Measurements from ENCODE around the gene EVI5.

Gene EVI5

GRCh38 chr1:92784639-92785500 is at the start of gene EVI5:
Gene EVI5 (minus strand): TSS chr1:92785108. CDS start chr1:92736546, 48,562 bp downstream.
- peak; percentile 84 for DNase-seq

GRCh38 chr1:92834617-92835016 is 49.7 kb upstream of the EVI5 start:
- DNase-seq = no peak

- no peak for DNase-seq
Observed at GRCh38 chr1:92833840-92834239, 48.9 kb upstream of the EVI5 start.

DNA sequence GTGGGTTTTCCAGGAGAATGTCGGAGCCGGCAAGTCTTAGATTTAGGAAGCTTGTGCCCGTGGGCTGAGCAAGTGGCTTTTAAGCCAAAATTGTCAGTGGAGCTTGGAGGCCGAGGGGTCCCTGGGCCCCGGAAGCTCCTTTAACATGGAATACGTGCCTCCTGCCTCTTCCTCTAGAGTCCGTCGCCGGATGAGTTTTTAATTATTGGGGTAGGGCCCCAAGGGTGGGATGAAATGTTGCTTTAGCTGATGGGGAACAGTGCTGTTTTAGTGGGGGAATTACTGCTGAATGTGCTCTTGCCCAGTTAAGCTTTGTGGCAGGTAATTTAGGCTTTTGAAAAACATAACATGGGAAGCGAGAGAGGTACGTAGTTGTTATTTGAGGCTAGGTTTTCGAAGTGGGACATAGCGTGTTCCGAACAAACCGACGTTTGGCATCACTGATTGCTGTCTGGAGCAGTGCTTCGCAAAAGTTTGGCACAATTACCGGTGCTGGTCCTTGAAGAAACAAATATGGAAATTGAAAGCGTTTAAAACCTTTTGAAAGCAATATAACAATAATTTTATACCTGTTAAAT is 47.7 kb upstream of the EVI5 start:
- DNase-seq = no peak

- DNase-seq = peak; percentile 36
Observed at GRCh38 chr1:92831762-92832536, 47.0 kb upstream of the EVI5 start, which contains the start of gene RPL5. Gene RPL5 (plus strand): TSS chr1:92832040. CDS start chr1:92832115, 75 bp downstream.

DNA sequence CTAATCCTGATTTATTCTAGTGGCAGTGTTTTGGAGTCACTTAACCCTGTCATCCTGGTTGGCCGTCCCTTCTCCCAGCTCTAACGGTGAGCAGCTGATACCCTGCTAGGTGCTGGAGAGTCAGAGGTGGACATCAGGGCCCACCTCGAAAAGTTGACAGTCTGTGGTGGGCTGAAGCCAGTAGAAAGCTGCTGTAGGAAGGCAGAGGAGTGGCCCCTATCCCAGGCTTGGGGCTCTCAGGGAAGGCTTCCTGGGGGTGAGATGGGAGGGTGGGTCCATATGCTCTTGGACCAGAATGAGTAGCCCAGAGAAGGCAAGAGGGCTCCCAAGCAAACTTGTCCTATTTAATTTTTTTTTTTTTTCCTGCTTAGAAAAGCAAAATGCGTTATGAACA is 46.5 kb upstream of the EVI5 start:
- no peak for DNase-seq

DNA sequence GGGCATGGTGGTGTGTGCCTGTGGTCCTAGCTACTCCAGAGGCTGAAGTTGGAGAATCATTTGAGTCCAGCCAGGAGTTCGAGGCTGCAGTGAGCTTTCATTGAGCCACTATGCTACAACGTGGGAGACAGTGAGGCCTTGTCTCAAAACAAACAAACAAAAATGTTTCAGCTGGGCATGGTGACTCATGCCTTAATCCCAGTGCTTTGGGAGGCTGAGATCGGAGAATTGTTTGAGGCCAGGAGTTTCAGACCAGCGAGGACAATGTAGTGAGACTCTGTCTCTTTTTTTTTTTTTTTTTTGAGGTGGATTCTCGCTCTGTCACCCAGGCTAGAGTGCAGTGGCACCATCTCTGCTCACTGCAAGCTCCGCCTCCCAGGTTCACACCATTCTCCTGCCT is 41.9 kb upstream of the EVI5 start:
- no peak for DNase-seq

DNA sequence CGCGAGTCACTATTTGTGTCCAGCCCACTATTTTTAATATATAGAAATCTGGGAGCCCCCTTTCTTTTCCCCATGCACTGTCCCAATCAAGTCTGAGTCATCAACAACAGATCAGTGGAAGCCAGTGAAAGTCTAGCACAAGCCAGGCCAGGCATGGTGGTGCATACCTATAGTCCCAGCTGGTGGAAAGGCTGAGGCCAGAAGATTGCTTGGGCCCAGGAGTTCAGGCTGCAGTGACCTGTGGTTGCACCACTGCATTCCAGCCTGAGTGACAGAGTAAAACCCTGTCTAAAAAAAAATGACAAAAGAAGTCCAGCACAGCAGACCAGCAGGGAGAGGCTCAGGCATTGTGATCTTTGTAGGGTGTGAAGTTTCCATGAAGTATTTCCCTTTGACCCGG is 38.0 kb upstream of the EVI5 start:
- DNase-seq = no peak

- no peak for DNase-seq
Observed at GRCh38 chr1:92820551-92820950, 35.6 kb upstream of the EVI5 start.

DNA sequence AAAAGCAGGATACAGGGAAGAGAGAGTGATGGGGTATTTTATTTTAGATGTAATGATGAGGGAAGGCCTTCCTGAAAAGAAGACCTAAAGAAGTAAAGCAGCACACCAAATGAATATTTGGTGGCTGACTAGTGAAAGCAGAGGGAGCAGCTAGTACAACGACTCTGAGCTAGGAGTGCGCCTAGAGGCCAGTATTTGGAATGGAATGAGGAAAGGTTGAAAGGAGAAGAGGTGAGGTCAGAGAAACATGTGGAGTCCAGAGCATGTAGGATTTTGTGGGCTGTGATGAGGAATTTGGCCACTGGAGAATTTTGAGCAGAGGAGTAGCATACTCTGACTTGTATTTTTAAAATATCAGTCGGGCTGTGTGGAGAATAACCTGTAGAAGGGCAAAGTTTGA is 35.1 kb upstream of the EVI5 start:
- no peak for DNase-seq

GRCh38 chr1:92817986-92818764 is 33.3 kb upstream of the EVI5 start:
- DNase-seq = no peak

- DNase-seq = no peak
Observed at GRCh38 chr1:92817137-92817697, 32.3 kb upstream of the EVI5 start.

DNA sequence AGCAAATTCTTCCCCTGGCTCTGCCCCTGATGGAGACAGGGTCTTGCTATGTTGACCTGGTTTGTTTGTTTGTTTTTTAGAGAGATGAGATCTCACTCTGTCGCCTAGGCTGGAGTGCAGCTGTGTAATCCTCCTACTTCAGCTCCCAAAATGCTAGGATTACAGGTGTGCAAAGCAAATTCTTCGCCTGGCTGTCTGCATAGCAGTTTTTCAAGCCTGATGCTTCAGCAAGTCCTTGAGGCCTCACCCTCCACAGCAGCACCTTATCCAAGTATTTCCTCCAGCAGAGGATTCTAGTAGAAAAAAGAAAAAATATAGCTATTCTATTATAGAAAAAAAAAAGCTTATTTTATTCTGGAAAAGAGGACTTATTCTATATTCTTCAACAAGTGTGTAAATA is 31.8 kb upstream of the EVI5 start:
- no peak for DNase-seq

GRCh38 chr1:92808381-92808780 is 23.5 kb upstream of the EVI5 start:
- DNase-seq = no peak

GRCh38 chr1:92805216-92805615 is 20.3 kb upstream of the EVI5 start:
- DNase-seq = no peak

DNA sequence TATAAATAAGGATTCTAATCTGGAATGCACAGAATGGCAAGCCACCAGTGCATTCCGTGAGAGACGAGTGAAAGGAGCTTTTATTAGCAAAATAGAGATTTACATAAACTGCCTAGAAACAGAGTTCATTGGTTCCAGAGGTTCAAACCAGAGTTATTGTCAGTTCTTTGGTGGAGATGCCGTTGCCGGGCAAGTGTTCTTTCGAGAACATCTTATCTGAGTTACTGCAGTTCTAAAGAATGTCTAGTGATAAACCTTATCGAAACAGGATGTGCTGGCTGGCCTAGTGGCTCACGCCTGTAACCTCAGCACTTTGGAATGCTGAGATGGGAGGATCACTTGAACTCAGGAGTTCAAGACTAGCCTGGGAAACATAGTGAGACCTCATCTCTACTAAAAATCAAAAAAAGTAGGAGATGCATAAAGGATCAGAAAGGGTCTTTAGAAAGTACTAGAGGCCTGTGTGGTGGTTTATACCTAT is 19.9 kb upstream of the EVI5 start:
- no peak for DNase-seq

DNA sequence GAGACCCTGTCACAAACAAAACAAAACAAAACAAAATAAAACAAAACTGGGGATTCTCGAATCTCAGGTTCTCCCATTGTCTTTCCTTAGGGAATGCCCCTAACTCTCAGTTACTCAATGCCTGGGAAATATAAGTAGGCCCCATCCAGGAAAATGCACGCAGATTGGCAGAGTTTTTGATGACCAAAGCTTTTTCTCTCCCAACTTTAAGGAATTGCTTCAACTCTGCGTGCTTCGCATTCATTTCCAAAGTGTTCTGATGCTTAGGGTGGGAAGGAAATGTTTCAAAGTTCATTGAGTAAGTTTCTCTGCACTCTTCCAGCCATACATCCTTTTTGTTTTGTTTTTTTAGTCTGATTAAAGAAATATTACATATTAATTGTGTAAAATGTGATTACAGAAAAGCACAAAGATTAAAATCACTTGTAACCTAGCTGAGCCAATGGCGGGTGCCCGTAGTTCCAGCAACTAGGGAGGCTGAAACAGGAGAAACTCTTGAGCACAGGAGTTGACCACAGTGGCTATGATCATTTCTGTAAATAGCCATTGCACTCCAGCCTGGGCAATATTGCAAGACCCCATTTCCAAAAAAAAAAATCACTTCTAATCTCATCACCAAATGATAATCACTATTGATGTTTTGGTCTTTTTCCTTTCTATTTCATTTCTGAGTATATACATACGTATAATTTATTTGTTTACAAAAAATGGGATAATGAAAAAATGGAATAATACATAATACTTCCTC is 18.4 kb upstream of the EVI5 start:
- DNase-seq = no peak

DNA sequence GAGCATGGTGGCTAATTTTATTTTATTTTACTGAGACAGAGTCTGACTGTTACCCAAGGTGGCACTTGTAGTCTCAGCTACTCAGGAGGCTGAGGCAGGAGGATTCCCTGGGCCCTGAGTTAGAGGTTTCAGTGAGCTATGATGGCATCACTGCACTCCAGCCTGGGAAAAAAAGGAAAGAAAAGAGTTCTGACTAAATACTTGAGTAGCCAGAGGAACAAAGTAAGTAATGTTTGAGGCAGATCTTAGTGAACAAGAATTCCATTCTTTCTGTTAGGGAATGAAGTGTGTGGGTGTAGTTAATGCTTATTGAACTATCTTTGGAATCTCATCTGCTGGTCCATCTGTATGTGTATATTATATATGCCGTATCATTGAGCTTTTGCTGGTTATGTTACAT is 13.1 kb upstream of the EVI5 start:
- DNase-seq = no peak

- no peak for DNase-seq
Observed at GRCh38 chr1:92797297-92797696, 12.4 kb upstream of the EVI5 start.

GRCh38 chr1:92795166-92795565 is 10.3 kb upstream of the EVI5 start:
- DNase-seq = no peak

DNA sequence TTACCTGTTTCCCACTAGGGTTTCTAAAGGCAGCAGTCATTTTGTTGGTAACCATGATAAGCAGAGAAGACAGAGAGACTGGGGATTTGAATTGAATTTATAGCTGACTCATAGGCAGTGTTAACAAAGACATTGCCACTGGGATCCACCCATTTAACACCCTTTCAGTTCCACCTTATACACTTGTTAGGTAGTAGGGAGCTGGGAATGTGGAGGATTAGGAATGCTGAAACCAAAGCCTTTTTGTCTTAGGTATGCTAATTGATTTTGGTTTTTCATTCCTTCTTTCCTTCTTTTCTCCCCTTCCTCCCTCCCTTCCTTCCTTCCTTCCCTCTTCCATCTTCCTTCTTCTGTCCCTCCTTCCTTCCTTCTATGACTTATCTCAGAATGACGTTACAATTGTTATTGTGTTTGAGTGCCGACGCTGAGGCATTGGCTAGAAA is 7.5 kb upstream of the EVI5 start:
- no peak for DNase-seq

All from cortex of kidney (tissue), 1 donor.